Measurements from ENCODE around the gene CPS1.

CPS1 gene

DNA sequence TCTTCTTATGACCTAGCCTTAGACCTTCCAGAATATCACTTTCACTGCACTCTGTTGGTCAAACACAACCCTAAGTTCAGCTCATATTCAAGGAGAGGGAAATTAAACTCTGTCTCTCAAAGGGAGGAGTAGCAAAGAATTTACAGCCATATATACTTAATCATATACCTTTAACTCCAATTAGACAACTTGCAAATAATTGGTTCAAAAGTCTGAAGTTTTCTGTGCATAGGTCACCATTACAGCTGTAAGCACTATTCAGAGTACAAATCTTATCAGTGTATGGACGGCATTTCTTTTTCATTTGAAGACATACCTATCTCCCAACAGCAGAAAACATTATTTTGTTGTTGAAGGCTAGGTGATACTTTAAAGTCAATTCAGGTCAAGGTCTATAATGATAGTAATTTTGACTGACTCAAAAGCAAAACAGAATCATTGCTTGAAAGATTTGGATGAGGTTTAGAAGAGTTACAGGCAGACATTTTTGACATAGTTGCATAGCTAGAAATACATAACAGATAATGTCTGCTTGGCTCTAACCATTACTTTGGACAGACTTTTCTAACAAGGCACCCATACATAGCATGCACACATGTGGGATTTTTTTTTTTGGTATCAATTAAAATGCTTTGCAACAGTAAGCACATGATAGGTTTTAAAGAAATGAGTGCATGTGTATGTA is 131.5 kb downstream of the CPS1 start:
- DNase-seq, result no peak

DNA sequence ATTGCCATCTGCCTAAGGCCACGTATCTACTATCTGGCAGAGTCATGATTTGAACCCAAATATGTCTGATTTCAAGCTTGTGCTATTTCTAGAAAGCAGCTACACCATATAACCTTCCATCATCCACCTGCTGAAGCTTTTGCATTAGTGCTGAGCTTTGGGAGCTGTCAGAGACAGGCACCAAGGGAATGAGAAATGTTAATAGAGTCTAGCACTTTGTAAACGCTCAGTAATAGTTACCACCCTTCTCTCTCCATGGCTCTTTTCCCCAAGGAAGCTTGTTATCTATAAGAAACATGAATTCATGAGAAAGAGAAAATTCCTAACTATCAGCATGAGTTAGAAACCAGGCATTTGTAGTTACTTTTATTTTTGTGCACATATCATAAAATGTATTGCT is 151.5 kb downstream of the CPS1 start:
- DNase-seq, result no peak

DNA sequence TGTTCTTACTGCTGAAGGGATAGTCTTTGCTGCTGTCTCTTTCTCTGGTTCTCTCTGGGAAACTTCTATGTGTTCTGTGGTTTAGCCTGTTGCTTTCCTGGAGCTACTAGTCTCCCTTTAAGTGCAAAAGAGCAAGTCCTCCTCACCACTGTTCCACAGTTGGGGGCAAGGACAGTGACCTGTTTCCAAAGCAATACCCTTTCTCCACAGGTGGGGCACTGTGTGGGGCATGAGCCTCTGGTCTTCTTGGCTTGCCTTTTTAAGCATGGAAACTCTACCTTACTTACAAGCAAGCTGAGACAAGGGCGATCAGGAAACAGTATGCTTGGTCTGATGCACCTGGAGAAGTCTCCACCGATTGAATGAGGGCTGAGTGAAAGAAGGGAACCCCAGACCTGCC is 156.7 kb downstream of the CPS1 start:
- DNase-seq, result no peak

DNA sequence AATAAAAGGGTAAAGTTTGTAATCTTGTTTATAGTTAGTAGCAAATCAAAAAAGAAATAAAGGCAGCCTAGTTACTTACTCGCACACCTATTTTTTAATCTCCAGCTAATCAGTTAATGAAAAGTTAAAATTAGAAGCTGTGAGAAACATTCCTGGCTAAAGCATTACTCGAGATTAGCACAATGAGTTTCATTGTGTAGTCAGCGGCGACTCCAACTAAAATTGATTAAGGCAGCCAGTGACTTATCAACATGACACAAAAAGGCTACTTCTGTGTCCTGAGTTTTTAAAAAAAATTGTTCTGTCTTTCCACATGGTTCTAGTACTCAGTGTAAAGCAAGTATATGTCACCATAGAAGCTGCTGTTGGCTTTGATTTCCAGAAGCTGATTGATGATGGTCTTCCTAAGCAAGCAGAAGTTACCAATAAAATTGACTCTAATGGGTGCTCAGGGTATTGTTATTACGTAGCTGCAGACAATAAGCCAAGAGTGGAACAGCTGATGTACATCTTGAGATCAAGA is 159.2 kb downstream of the CPS1 start:
- no peak for DNase-seq

DNA sequence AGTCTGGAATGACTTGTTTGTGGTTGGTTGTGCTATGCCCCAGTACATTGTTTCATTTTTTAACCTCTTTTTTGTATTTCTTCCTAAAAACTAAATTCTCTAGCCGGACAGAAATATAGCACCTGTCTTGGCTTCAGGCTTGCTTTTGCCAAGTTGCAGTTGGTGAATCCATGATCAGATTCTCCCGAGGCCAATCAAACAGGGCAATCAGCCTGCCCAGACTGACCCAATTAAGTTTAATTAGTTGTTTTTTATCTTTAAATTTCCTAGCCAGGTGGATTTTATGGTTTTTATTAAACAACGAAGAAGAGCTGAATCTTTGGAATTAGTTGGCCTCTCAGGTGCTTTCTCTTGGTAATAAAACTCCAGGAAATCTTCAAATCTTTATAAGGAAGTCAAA is 162.1 kb downstream of the CPS1 start:
- DNase-seq, result no peak

DNA sequence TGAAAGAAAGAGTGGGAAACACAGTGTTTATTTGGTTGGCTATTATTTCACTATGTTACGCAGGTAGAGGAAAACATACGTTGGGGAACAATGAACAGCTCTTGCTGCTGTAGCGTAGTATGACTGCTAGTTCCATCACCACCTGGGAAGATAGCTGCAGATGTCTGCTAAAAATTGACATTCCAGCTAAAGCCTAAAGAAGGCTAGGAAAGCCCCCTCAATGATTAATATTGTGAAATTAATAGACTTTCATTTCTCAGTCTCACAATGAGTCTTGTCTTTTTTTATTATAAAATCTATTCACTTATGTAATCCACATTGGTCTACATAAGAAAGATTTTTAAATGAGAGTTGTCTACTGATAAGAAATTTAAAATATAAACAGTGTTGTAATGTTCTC is 165.7 kb downstream of the CPS1 start:
- DNase-seq, result no peak

DNA sequence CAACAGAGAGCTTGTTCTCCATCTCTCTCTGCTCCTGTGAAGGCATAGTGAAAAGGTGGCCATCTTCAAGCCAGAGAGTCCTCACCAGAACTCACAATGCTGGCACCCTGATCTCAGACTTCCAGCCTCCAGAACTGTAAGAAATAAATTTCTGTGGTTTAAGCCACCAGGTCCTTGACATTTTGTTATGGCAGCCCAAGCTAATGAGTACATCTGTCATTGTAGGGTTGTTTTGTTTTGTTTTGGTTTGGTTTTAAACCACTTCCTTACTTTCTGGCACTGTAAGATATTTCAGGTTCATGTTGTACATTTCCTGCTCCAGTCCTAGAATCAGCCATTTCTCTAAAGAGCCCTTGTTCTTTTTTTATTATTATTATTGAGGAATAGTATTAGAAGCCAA is 171.2 kb downstream of the CPS1 start:
- peak in 1 of 5 experiments; percentile 52 for DNase-seq

Data from T-helper 2 cell (primary cell).